Stimulated activated naive CD8-positive, alpha-beta T cell treated with anti-CD3 and anti-CD28 coated beads, Interleukin-15, Interleukin-2, amounts not matched to agents 100 ng/mL and 50 ng/mL, for 24 hours (primary cell): ENCODE measurements around the gene PCDH9.

Experiments
- H3K27ac Mint-ChIP-seq: one replicate; pipeline ENCODE4 v1.8.0; 2021; ENCODE audit warnings: mild to moderate bottlenecking, mixed read lengths
- H3K27me3 Mint-ChIP-seq: one replicate; pipeline ENCODE4 v1.8.0; 2021; ENCODE audit warnings: mixed read lengths
- H3K36me3 Mint-ChIP-seq: one replicate; pipeline ENCODE4 v1.8.0; 2021; ENCODE audit warnings: low read depth, mixed read lengths
- H3K4me1 Mint-ChIP-seq: one replicate; pipeline ENCODE4 v1.8.0; 2021; ENCODE audit warnings: low read depth, mixed read lengths
- H3K4me3 Mint-ChIP-seq: one replicate; pipeline ENCODE4 v1.8.0; 2021; ENCODE audit warnings: mild to moderate bottlenecking, mixed read lengths
- H3K9me3 Mint-ChIP-seq: one replicate; pipeline ENCODE4 v1.8.0; 2021; ENCODE audit warnings: mixed read lengths

Gene PCDH9

GRCh38 chr13:67152085-67152484 is 78.1 kb downstream of the PCDH9 start:
- Mint-ChIP-seq H3K4me1 (no peaks in the 10 kb centered on the region), H3K36me3 (no peaks in the 10 kb centered on the region), H3K27me3 (no peaks in the 10 kb centered on the region), H3K4me3 (no peak overlapping the region), H3K27ac (no peak overlapping the region), H3K9me3 (no peaks in the 10 kb centered on the region)

- H3K4me1 Mint-ChIP-seq, result no peaks in the 10 kb centered on the region
- no peaks in the 10 kb centered on the region for H3K9me3 Mint-ChIP-seq
- H3K27me3 Mint-ChIP-seq, result no peaks in the 10 kb centered on the region
- no peak overlapping the region for H3K4me3 Mint-ChIP-seq
- H3K36me3 Mint-ChIP-seq, result no peaks in the 10 kb centered on the region
- no peak overlapping the region for H3K27ac Mint-ChIP-seq
These were observed 78.5 kb downstream of the PCDH9 start for GRCh38 chr13:67151652-67152051.

GRCh38 chr13:67150608-67151007 is 79.5 kb downstream of the PCDH9 start:
- Mint-ChIP-seq H3K9me3 (no peaks in the 10 kb centered on the region), H3K4me3 (no peak overlapping the region), H3K4me1 (peaks cover 4% of the 10 kb centered on the region), H3K27ac (no peak overlapping the region), H3K36me3 (no peaks in the 10 kb centered on the region), H3K27me3 (no peaks in the 10 kb centered on the region)

- Mint-ChIP-seq H3K36me3 (no peaks in the 10 kb centered on the region), H3K9me3 (no peaks in the 10 kb centered on the region), H3K4me3 (no peak overlapping the region), H3K4me1 (peaks cover 4% of the 10 kb centered on the region), H3K27ac (no peak overlapping the region), H3K27me3 (no peaks in the 10 kb centered on the region)
These were observed 82.0 kb downstream of the PCDH9 start for GRCh38 chr13:67148161-67148571.

- H3K27ac Mint-ChIP-seq, result no peak overlapping the region
- H3K4me3 Mint-ChIP-seq, result no peak overlapping the region
- H3K27me3 Mint-ChIP-seq, result no peaks in the 10 kb centered on the region
- H3K36me3 Mint-ChIP-seq, result no peaks in the 10 kb centered on the region
- H3K4me1 Mint-ChIP-seq, result peaks cover 4% of the 10 kb centered on the region
- H3K9me3 Mint-ChIP-seq, result no peaks in the 10 kb centered on the region
These were observed 82.6 kb downstream of the PCDH9 start for GRCh38 chr13:67147342-67148133.

- Mint-ChIP-seq H3K4me1 (peaks cover 4% of the 10 kb centered on the region), H3K36me3 (no peaks in the 10 kb centered on the region), H3K27me3 (no peaks in the 10 kb centered on the region), H3K27ac (no peak overlapping the region), H3K9me3 (no peaks in the 10 kb centered on the region), H3K4me3 (no peak overlapping the region)
These were observed 83.5 kb downstream of the PCDH9 start for GRCh38 chr13:67146523-67147130.

- no peak overlapping the region for H3K27ac Mint-ChIP-seq
- H3K4me1 Mint-ChIP-seq, result peaks cover 4% of the 10 kb centered on the region
- no peaks in the 10 kb centered on the region for H3K36me3 Mint-ChIP-seq
- H3K9me3 Mint-ChIP-seq, result no peaks in the 10 kb centered on the region
- H3K27me3 Mint-ChIP-seq, result no peaks in the 10 kb centered on the region
- H3K4me3 Mint-ChIP-seq, result no peak overlapping the region
These were observed 84.2 kb downstream of the PCDH9 start for GRCh38 chr13:67145950-67146349.

GRCh38 chr13:67143544-67144115 is 86.5 kb downstream of the PCDH9 start:
- no peaks in the 10 kb centered on the region for H3K36me3 Mint-ChIP-seq
- peaks cover 4% of the 10 kb centered on the region for H3K4me1 Mint-ChIP-seq
- H3K9me3 Mint-ChIP-seq, result no peaks in the 10 kb centered on the region
- no peak overlapping the region for H3K4me3 Mint-ChIP-seq
- no peaks in the 10 kb centered on the region for H3K27me3 Mint-ChIP-seq
- no peak overlapping the region for H3K27ac Mint-ChIP-seq

- H3K27me3 Mint-ChIP-seq, result no peaks in the 10 kb centered on the region
- no peak overlapping the region for H3K27ac Mint-ChIP-seq
- H3K36me3 Mint-ChIP-seq, result no peaks in the 10 kb centered on the region
- H3K4me3 Mint-ChIP-seq, result no peak overlapping the region
- H3K9me3 Mint-ChIP-seq, result no peaks in the 10 kb centered on the region
- no peaks in the 10 kb centered on the region for H3K4me1 Mint-ChIP-seq
These were observed 90.1 kb downstream of the PCDH9 start for GRCh38 chr13:67140006-67140405.

- H3K4me3 Mint-ChIP-seq, result no peak overlapping the region
These were observed 90.6 kb downstream of the PCDH9 start for GRCh38 chr13:67139551-67139950.

GRCh38 chr13:67138970-67139369 is 91.2 kb downstream of the PCDH9 start:
- H3K36me3 Mint-ChIP-seq, result no peaks in the 10 kb centered on the region
- no peaks in the 10 kb centered on the region for H3K4me1 Mint-ChIP-seq
- no peak overlapping the region for H3K4me3 Mint-ChIP-seq
- H3K9me3 Mint-ChIP-seq, result no peaks in the 10 kb centered on the region
- H3K27ac Mint-ChIP-seq, result no peak overlapping the region
- no peaks in the 10 kb centered on the region for H3K27me3 Mint-ChIP-seq

More at GRCh38 chr13:67139551-67139950, 90.6 kb downstream of the PCDH9 start:
- no peaks in the 10 kb centered on the region for H3K36me3 Mint-ChIP-seq
- no peaks in the 10 kb centered on the region for H3K4me1 Mint-ChIP-seq
- H3K9me3 Mint-ChIP-seq, result no peaks in the 10 kb centered on the region
- no peaks in the 10 kb centered on the region for H3K27me3 Mint-ChIP-seq
- H3K27ac Mint-ChIP-seq, result no peak overlapping the region

GRCh38 chr13:67137044-67137735 is 92.9 kb downstream of the PCDH9 start:
- Mint-ChIP-seq H3K36me3 (no peaks in the 10 kb centered on the region), H3K27me3 (no peaks in the 10 kb centered on the region), H3K4me3 (no peak overlapping the region), H3K4me1 (no peaks in the 10 kb centered on the region), H3K27ac (no peak overlapping the region), H3K9me3 (no peaks in the 10 kb centered on the region)

GRCh38 chr13:67136157-67136556 is 94.0 kb downstream of the PCDH9 start:
- Mint-ChIP-seq H3K36me3 (no peaks in the 10 kb centered on the region), H3K4me1 (no peaks in the 10 kb centered on the region), H3K27ac (no peak overlapping the region), H3K4me3 (no peak overlapping the region), H3K27me3 (no peaks in the 10 kb centered on the region), H3K9me3 (no peaks in the 10 kb centered on the region)

- Mint-ChIP-seq H3K27ac (no peak overlapping the region), H3K36me3 (no peaks in the 10 kb centered on the region), H3K9me3 (no peaks in the 10 kb centered on the region), H3K4me1 (no peaks in the 10 kb centered on the region), H3K27me3 (no peaks in the 10 kb centered on the region), H3K4me3 (no peak overlapping the region)
These were observed 94.8 kb downstream of the PCDH9 start for GRCh38 chr13:67135356-67135755.
